Measurements from ENCODE around the gene ZIC4. TPM values are rescaled to one million over a fixed set of nuclear protein-coding genes. Genes with fewer than 3 reads are reported as not detected.

The ZIC4 gene
- total and polyA plus RNA-seq, 2 of the 8 experiments (the other 6 are each of a cell fraction or from before 2014, with no cell fraction given) = 0.03 to 0.13 TPM

DNA sequence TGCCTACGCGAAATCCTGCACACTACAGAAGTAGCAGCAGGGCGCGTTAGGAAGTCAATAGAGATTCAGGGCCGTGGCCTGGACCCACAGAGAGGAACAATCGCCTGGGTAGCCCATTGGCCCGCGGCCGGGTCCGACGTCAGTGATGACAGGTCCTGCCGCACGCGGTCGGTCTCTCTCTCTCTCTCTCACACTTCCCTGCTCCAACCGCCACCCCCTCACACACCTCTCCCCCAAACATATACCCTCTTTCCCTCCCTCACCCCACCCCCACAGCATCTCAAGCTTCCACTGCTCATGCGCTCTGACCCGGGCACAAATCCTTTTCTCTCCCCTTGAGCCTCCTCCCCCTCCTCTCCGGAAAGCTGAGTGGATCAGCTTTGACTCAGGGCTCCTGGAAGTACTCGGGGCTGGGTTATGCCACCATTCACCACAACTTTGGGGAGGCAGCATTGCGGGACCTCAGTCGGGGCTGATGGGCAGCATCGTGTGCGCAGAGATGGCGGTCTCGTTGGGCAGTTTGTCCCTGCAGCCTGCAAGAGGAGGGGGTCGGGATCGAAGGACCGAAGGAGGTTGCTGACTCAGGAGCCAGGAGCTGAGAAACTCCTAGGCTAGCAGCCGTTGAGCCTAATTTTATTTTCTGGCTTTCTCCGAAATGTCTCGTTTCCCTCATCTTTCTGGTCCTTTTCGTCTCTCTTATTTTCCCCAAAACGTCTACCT lies 9.0 kb downstream of the ZIC4 start (continued):
- TF ChIP-seq EGR1 (IDR thresholded peaks at IDR 0.05; ENCODE audit: borderline replicate concordance, low read depth, low read length) (peak; percentile 74; the same call in 1 of the 2 replicates), POLR2A (IDR thresholded peaks at IDR 0.05; ENCODE audit: control extremely low read depth in 1 of 2, low read depth in 2 of 2, low read length in 2 of 2) (peak in 1 of 2 experiments; percentile 67; a peak in 2 of 3 replicates), JUND (IDR thresholded peaks at IDR 0.05; ENCODE audit: low read length) (peak; percentile 42; the same call in 1 of the 2 replicates)

Measured in H1 (cell line).